Small intestine (tissue), 7 donors: ENCODE data around the gene TNFRSF18. TPM values are rescaled to one million over a fixed set of nuclear protein-coding genes. Genes with fewer than 3 reads are reported as not detected.
A peak's percentile ranks its signal among the peaks of the same experiment; 100 is the strongest.

Source experiments
- DNase-seq, 2 donors: peaks; one replicate each; pipeline versions ENCODE4 v3.0.0 to v3.0.0-alpha.2; 2013
- FAIRE-seq: peaks from 2 replicates; lab custom pipeline; 2012; peaks lifted over from hg19 to GRCh38; lab: Jason Lieb, UNC
- H3K27ac ChIP-seq, 3 donors: one replicate each; pipeline ENCODE4 v1.5.1; 2013; ENCODE audit warnings: low read length in 2 of 3, mild to moderate bottlenecking in 2 of 3, control low read depth in 1 of 3, inconsistent platforms in 1 of 3, low read depth in 1 of 3, moderate library complexity in 1 of 3
- H3K27me3 ChIP-seq, 3 donors: one replicate each; pipeline ENCODE4 v1.6.1; 2013; ENCODE audit warnings: low read length in 3 of 3, inconsistent platforms in 1 of 3; ENCODE audit not compliant: control insufficient read depth in 3 of 3, insufficient read depth in 3 of 3
- H3K36me3 ChIP-seq, 3 donors: one replicate each; pipeline ENCODE4 v1.6.1; 2013; ENCODE audit warnings: low read length in 3 of 3, inconsistent platforms in 1 of 3, low read depth in 1 of 3, mild to moderate bottlenecking in 1 of 3, moderate library complexity in 1 of 3; ENCODE audit not compliant: control insufficient read depth in 3 of 3, insufficient read depth in 2 of 3
- H3K4me1 ChIP-seq, 3 donors: one replicate each; pipeline ENCODE4 v1.6.1; 2013; ENCODE audit warnings: low read length in 2 of 3, inconsistent platforms in 1 of 3, low read depth in 1 of 3, mild to moderate bottlenecking in 1 of 3, moderate library complexity in 1 of 3; ENCODE audit not compliant: control insufficient read depth in 3 of 3, insufficient read depth in 2 of 3
- H3K4me3 ChIP-seq, 3 donors: one replicate each; pipeline ENCODE4 v1.5.1; 2013; ENCODE audit warnings: low read length in 3 of 3, control low read depth in 1 of 3, inconsistent platforms in 1 of 3, low read depth in 1 of 3, mild to moderate bottlenecking in 1 of 3, moderate library complexity in 1 of 3
- H3K9me3 ChIP-seq, 2 donors: one replicate each; pipeline ENCODE4 v1.6.1; 2013; ENCODE audit warnings: low read depth in 1 of 2, low read length in 1 of 2; ENCODE audit not compliant: control insufficient read depth in 2 of 2, insufficient read depth in 1 of 2
- WGBS, 3 donors: extraction: QIAGEN DNeasy Blood & Tissue Kit; methylation state at CpG; one replicate each; pipeline ENCODE4 v1.1.7; 2013; 5-methylcytosine and 5-hydroxymethylcytosine counted together
- polyA plus RNA-seq, 4 donors: library from polyadenylated mRNA; stranded (reverse) in 3 of 4; unstranded in 1 of 4; fragments of 200-250 nt in 3 of 4; fragments of 120-200 nt in 1 of 4; gene quantifications; one replicate each; pipeline versions ENCODE4 v1.2.1 to v1.2.3, GENCODE V29; 2013
- donor health status: healthy with polysubstance abuse.
- donor health status: control.
- donor health status: control.
- donor health status: Bipolar disorder and iron deficiency.
- donor health status: healthy.

TNFRSF18 gene
- polyA plus RNA-seq, 4 donors: 0.47 to 5.9 (median 1.8) TPM; not detected in 1

DNA sequence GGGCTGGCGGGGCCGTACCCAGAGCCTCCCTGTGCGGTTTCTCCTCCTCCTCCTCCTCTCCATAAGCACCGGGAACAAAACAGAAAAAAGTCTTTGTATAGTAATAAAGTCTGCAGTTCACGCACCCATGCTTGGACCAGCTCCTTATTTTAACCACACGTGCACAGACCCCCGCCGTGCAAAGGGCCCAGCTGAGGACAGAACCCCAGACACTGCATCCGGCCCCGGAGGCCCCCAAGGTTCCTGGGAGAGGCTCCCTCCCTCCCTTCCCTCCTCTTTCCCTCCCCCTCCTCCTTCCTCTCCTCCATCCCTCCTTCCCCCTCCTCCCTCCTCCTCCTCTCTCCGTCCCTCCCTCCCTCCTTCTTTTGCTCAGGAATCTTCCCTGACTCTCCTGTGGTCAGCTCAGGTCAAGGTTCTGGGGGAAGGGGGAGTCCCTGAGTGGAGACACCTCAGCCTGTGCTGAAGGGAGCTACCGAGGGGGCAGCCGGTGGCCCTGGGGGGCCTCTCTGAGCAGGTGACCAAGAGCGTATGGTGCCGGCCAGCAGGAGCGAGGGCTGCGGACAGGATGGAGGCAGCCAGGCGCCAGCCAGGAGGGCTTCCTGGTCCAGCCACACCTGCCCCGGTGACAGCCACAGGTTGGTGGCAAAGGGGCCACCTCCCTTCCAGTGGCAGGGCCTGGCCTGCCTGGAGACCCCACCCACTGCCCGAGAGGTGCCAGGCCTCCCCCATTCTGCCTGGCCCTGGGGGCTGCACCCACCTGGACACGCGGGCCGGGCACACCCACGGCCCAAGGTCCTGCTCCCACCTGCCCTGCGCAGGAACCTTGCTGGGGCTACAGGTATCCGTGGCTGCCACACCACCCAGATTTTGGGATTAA, 35.9 kb downstream of the TNFRSF18 start:
- no peaks in the 10 kb centered on the region for H3K9me3 ChIP-seq
- H3K27me3 ChIP-seq: peaks cover 0 to 16% (median 3%) of the 10 kb centered on the region in 3 donors
- H3K4me1 ChIP-seq: peaks cover 0 to 36% (median 2%) of the 10 kb centered on the region in 3 donors
- H3K27ac ChIP-seq: no peak overlapping the region
- DNase-seq (no peak), FAIRE-seq (no peak)
- H3K4me3 ChIP-seq: no peak overlapping the region
- WGBS, 3 donors: 39 to 52% (median 43%) methylated on average over 23 to 26 of the region's 26 CpGs
- peaks cover 0 to 63% (median 0%) of the 10 kb centered on the region in 3 donors for H3K36me3 ChIP-seq

DNA sequence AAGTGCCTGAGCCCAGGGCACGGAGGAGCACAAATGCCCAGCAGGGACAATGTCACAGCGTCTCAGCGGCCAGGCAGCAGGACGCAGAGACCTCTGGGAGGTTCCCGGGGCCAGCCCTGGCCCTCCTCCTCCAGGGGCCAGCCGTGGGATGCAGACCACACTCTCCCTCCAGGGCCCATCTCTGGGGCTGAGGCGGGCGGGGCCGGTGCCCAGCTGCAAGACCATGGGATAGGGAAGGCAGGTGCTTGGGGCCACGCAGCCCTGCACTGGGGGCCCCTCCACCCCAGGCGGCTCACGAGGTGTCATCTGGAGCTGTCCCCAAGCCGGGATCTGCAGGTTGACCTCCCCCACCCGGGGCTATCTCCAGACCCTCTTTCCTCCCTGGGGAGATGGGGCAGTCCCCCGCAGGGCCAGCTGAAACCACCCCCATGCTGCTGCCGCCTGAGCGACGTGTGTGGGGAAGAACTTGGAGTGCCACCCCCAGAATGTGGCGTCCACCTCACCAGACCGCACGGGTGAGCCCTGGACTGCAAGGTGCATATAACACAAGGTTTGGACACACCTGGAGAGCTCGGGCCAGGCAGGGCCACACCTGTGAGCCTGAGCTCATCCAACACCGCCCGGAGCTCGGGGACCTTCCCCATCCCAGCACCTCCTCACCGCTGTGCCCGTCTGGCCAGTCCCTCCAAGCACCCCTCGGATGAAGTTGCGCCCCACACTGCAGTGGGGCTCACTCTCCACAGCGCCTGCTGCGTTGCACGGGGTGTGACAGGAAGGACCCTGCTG, 36.8 kb downstream of the TNFRSF18 start:
- Histone ChIP-seq H3K27me3 (peaks cover 0 to 16% (median 3%) of the 10 kb centered on the region in 3 donors), H3K36me3 (peaks cover 0 to 69% (median 0%) of the 10 kb centered on the region in 3 donors), H3K27ac (no peak overlapping the region), H3K9me3 (no peaks in the 10 kb centered on the region), H3K4me1 (peaks cover 0 to 41% (median 2%) of the 10 kb centered on the region in 3 donors), H3K4me3 (no peak overlapping the region)
- 55 to 65% (median 62%) methylated on average over 21 to 32 of the region's 32 CpGs for WGBS, 3 donors
- DNase-seq (peak in 1 of 2 donors; percentile 22), FAIRE-seq (no peak)

DNA sequence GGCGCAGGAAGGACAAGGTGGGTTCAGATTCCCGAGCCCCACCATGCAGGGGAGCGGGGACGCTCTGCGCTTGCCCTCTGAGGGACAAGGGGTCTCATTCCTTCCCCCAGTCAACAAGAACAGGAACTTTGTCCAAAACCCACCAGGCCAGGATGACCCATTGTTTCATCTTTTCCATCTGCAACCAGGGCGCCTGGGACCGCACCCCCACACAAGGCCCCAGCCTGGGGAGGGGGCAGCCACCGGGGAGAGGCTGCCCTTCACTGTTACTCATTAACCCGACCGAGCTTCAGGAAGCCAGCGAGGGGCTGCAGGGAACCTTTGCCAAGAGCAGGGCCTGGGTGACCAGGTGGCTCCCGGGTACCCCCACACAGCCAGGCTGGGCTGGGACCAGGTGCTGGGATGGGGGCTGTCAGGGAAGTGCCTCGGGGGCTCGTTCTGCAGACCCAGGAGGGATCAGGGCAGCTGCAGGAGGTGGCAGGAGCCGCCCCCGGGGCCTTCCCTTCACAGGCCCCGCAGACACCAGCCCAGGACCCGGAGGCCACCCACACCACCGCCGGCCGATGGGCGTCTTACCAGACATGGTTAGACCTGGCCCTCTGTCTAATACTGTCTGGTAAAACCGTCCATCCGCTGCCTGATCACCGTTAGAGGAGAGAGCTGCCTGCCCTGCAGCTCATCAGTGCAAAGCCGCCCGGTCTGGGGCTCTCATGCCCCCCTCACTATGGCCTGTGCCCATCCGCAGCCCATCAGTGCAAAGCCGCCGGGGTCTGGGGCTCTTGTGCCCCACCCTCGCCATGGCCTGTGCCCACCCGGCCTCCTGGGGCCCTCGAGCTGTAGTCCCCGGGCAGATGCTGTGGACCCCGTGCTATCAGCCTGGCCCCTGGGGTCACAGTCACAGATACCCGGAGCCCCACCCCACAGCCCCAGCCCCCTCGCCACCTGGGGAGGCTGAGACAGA, 37.7 kb downstream of the TNFRSF18 start:
- peak in 1 of 2 donors; percentile 59 for DNase-seq
- no peak overlapping the region for H3K27ac ChIP-seq

GRCh38 chr1:1167841-1168450, 38.4 kb downstream of the TNFRSF18 start:
- DNase-seq: peak in 1 of 2 donors; percentile 25
- Histone ChIP-seq H3K4me3 (peak overlapping the region in 1 of 3 donors; percentile 19), H3K27ac (peak overlapping the region in 1 of 3 donors; percentile 35)

More for the DNA sequence above, 37.7 kb downstream of the TNFRSF18 start:
- no peak overlapping the region for H3K4me3 ChIP-seq
- peaks cover 0 to 13% (median 3%) of the 10 kb centered on the region in 3 donors for H3K27me3 ChIP-seq
- FAIRE-seq: no peak
- H3K9me3 ChIP-seq: no peaks in the 10 kb centered on the region
- 60 to 71% (median 66%) methylated on average over 33 to 37 of the region's 37 CpGs for whole genome bisulfite sequencing, 3 donors
- peaks cover 0 to 41% (median 2%) of the 10 kb centered on the region in 3 donors for H3K4me1 ChIP-seq
- H3K36me3 ChIP-seq: peaks cover 0 to 71% (median 0%) of the 10 kb centered on the region in 3 donors

GRCh38 chr1:1167398-1167821, 39.0 kb downstream of the TNFRSF18 start:
- FAIRE-seq (no peak), DNase-seq (peak; percentile 71 to 83)
- peaks cover 0 to 35% (median 2%) of the 10 kb centered on the region in 3 donors for H3K4me1 ChIP-seq
- WGBS, 3 donors: 34 to 55% (median 41%) methylated on average over 16 to 20 of the region's 20 CpGs
- peak overlapping the region in 2 of 3 donors; percentile 28 to 75 for H3K4me3 ChIP-seq
- no peaks in the 10 kb centered on the region for H3K9me3 ChIP-seq
- H3K27ac ChIP-seq: peak overlapping the region in 1 of 3 donors; percentile 35
- H3K36me3 ChIP-seq: peaks cover 0 to 68% (median 0%) of the 10 kb centered on the region in 3 donors
- peaks cover 0 to 2% (median 0%) of the 10 kb centered on the region in 3 donors for H3K27me3 ChIP-seq

More at GRCh38 chr1:1167841-1168450, 38.4 kb downstream of the TNFRSF18 start:
- no peaks in the 10 kb centered on the region for H3K9me3 ChIP-seq
- no peak for FAIRE-seq
- peaks cover 0 to 35% (median 2%) of the 10 kb centered on the region in 3 donors for H3K4me1 ChIP-seq
- 40 to 68% (median 58%) methylated on average over 26 to 36 of the region's 36 CpGs for WGBS, 3 donors
- peaks cover 0 to 5% (median 1%) of the 10 kb centered on the region in 3 donors for H3K27me3 ChIP-seq
- H3K36me3 ChIP-seq: peaks cover 0 to 69% (median 0%) of the 10 kb centered on the region in 3 donors

- H3K4me3 ChIP-seq: peak overlapping the region; percentile 17 to 75 (median 28)
- peak overlapping the region in 2 of 3 donors; percentile 1 to 18 for H3K27ac ChIP-seq
- peaks cover 0 to 41% (median 2%) of the 10 kb centered on the region in 3 donors for H3K4me1 ChIP-seq
- peaks cover 0 to 2% (median 0%) of the 10 kb centered on the region in 3 donors for H3K27me3 ChIP-seq
- FAIRE-seq: no peak
- no peak for DNase-seq
- H3K36me3 ChIP-seq: peaks cover 0 to 68% (median 0%) of the 10 kb centered on the region in 3 donors
- 17 to 53% (median 45%) methylated on average over 34 to 44 of the region's 44 CpGs for WGBS, 3 donors
- no peaks in the 10 kb centered on the region for H3K9me3 ChIP-seq
These were observed 39.6 kb downstream of the TNFRSF18 start for GRCh38 chr1:1166642-1167397.
